Epidermal melanocyte (primary cell): ENCODE data around the gene USP53.
"Not testable (repeated sequence)": the region's sequence is repeated elsewhere in the genome, so short reads cannot be mapped to it uniquely, and the experiment has no call there.

Experiments
- DNase-seq: peaks from one replicate; pipeline ENCODE4 v3.0.0; 2011; ENCODE audit warnings: low spot score; ENCODE audit not compliant: insufficient read length

Gene USP53

GRCh38 chr4:119212234-119212963 lies at the start of gene USP53:
TSS of gene USP53 (plus strand) at chr4:119212713. CDS start at chr4:119239760, 27,047 bp downstream.
- DNase-seq = peak; percentile 79

- no peak for DNase-seq
These were observed 46.7 kb upstream of the USP53 start for GRCh38 chr4:119165767-119166166.

- no peak for DNase-seq
These were observed 42.3 kb upstream of the USP53 start for GRCh38 chr4:119170195-119170594.

- no peak for DNase-seq
These were observed 40.3 kb upstream of the USP53 start for GRCh38 chr4:119172223-119172622.

GRCh38 chr4:119173729-119174361 lies 38.7 kb upstream of the USP53 start:
- DNase-seq = not testable (repeated sequence)

- DNase-seq = no peak
These were observed 33.5 kb upstream of the USP53 start for GRCh38 chr4:119179011-119179410.

- DNase-seq = no peak
These were observed 28.4 kb upstream of the USP53 start for GRCh38 chr4:119184128-119184527.

GRCh38 chr4:119189638-119190037 lies 22.9 kb upstream of the USP53 start:
- no peak for DNase-seq

- DNase-seq = no peak
These were observed 22.2 kb upstream of the USP53 start for GRCh38 chr4:119190354-119190753.

GRCh38 chr4:119191505-119191904 lies 21.0 kb upstream of the USP53 start:
- no peak for DNase-seq

- DNase-seq = no peak
These were observed 14.7 kb upstream of the USP53 start for GRCh38 chr4:119197772-119198212.

- no peak for DNase-seq
These were observed 7.6 kb upstream of the USP53 start for GRCh38 chr4:119204916-119205315.

GRCh38 chr4:119205690-119206089 lies 6.8 kb upstream of the USP53 start:
- no peak for DNase-seq

- DNase-seq = no peak
These were observed 6.3 kb upstream of the USP53 start for GRCh38 chr4:119206178-119206577.

- no peak for DNase-seq
These were observed 5.5 kb upstream of the USP53 start for GRCh38 chr4:119207051-119207450.

GRCh38 chr4:119209077-119209476 lies 3.4 kb upstream of the USP53 start:
- DNase-seq = no peak

GRCh38 chr4:119209586-119209985 lies 2.9 kb upstream of the USP53 start:
- no peak for DNase-seq

GRCh38 chr4:119210775-119211174 lies 1.7 kb upstream of the USP53 start:
- DNase-seq = no peak

GRCh38 chr4:119211867-119212233 lies 663 bp upstream of the USP53 start:
- no peak for DNase-seq

- DNase-seq = peak; percentile 52
These were observed 572 bp downstream of the USP53 start for GRCh38 chr4:119212964-119213606.

GRCh38 chr4:119218093-119218492 lies 5.6 kb downstream of the USP53 start:
- DNase-seq = no peak

- no peak for DNase-seq
These were observed 8.9 kb downstream of the USP53 start for GRCh38 chr4:119221412-119221811.

- no peak for DNase-seq
These were observed 15.2 kb downstream of the USP53 start for GRCh38 chr4:119227690-119228089.
